Esophagus muscularis mucosa (tissue), 4 donors: ENCODE measurements around the gene FNIP2. TPM values are rescaled to one million over a fixed set of nuclear protein-coding genes. Genes with fewer than 3 reads are reported as not detected.
"Not testable (repeated sequence)": the region's sequence is repeated elsewhere in the genome, so short reads cannot be mapped to it uniquely, and the experiment has no call there.

ENCODE experiments used
- DNase-seq: peaks from one replicate; pipeline ENCODE4 v3.0.0-alpha.2; 2017; ENCODE audit errors: extremely low spot score
- H3K27ac ChIP-seq, 4 donors: fragments of 200-600 bp; sonication (generic); replicated peaks in 1 of 4; 1 replicate in 3 of 4; 2 replicates in 1 of 4; pipeline ENCODE4 v1.5.1; 2016 to 2019; ENCODE audit warnings: mild to moderate bottlenecking in 1 of 4
- H3K27me3 ChIP-seq, 4 donors: fragments of 200-600 bp; sonication (generic); one replicate each; pipeline versions ENCODE4 v1.5.1 to v1.6.0; 2016 to 2019
- H3K36me3 ChIP-seq, 4 donors: fragments of 200-600 bp; sonication (generic); one replicate each; pipeline ENCODE4 v1.5.1; 2016 to 2019
- H3K4me1 ChIP-seq, 4 donors: fragments of 200-600 bp; sonication (generic); one replicate each; pipeline ENCODE4 v1.5.1; 2016 to 2019
- H3K4me3 ChIP-seq, 4 donors: fragments of 200-600 bp; sonication (generic); 1 replicate in 2 of 4; 2 replicates in 2 of 4; pipeline ENCODE4 v1.5.1; 2016 to 2019; ENCODE audit warnings: mild to moderate bottlenecking in 4 of 4, moderate library complexity in 1 of 4
- H3K9me3 ChIP-seq, 4 donors: fragments of 200-600 bp; sonication (generic); 1 replicate in 3 of 4; 2 replicates in 1 of 4; pipeline ENCODE4 v1.5.1; 2016 to 2019
- CTCF ChIP-seq, 3 experiments: fragments of 200-600 bp in 2 of 3; fragments of 450-650 bp in 1 of 3; sonication (generic) in 2 of 3; IDR thresholded peaks; one replicate each; pipeline ENCODE4 v1.5.1; 2017 to 2019; ENCODE audit warnings: antibody characterized with exemption in 3 of 3, mild to moderate bottlenecking in 2 of 3, moderate library complexity in 1 of 3
- EP300 ChIP-seq: sonication (generic); formaldehyde crosslinking; IDR thresholded peaks from one replicate; pipeline ENCODE4 v1.6.1; 2017; ENCODE audit warnings: antibody characterized with exemption
- POLR2A ChIP-seq: fragments of 450-650 bp; IDR thresholded peaks from one replicate; pipeline ENCODE4 v1.6.1; 2017; ENCODE audit warnings: antibody characterized with exemption, moderate library complexity, mild to moderate bottlenecking, low read depth
- POLR2AphosphoS5 ChIP-seq, 2 donors: sonication (generic); formaldehyde crosslinking; IDR thresholded peaks; one replicate each; pipeline ENCODE4 v1.6.1; 2017; ENCODE audit warnings: antibody characterized with exemption in 2 of 2
- WGBS: methylation state at CpG from one replicate; pipeline ENCODE4 v1.1.5; 2018; 5-methylcytosine and 5-hydroxymethylcytosine counted together
- intact Hi-C: fragments of 100-400 bp; cut with DNase I; formaldehyde crosslinking; loops from one replicate; pipeline ENCODE4 v1.15.1; 2023
- total RNA-seq, 4 donors: library from RNA; depleted of rRNA; stranded (reverse); fragments of >200 nt; gene quantifications; one replicate each; pipeline versions ENCODE4 v1.1.0 to v1.2.1, GENCODE V29; 2016

Gene FNIP2
- total RNA-seq, 4 donors from 2014 or later: 80.0 to 97.7 (median 87.4) TPM

- Histone ChIP-seq H3K36me3 (no peaks in the 10 kb centered on the region), H3K27ac (peak overlapping the region; percentile 15 to 76 (median 39)), H3K9me3 (no peaks in the 10 kb centered on the region), H3K4me1 (peaks cover 63 to 99% (median 93%) of the 10 kb centered on the region in 4 donors), H3K27me3 (no peaks in the 10 kb centered on the region), H3K4me3 (no peak overlapping the region)
- WGBS: 70% methylated on average over 3 of the region's 3 CpGs
- intact Hi-C loops: no loop called here
- no peak for TF ChIP-seq POLR2A
- TF ChIP-seq EP300: no peak
- TF ChIP-seq CTCF (IDR thresholded peaks at IDR 0.05): no peak
- TF ChIP-seq POLR2AphosphoS5 (IDR thresholded peaks at IDR 0.05): no peak
- no peak for DNase-seq
Observed at GRCh38 chr4:158807691-158808090, 38.9 kb downstream of the FNIP2 start.

GRCh38 chr4:158808399-158808798 is 39.6 kb downstream of the FNIP2 start:
- Histone ChIP-seq H3K36me3 (no peaks in the 10 kb centered on the region), H3K4me1 (peaks cover 61 to 96% (median 89%) of the 10 kb centered on the region in 4 donors), H3K27me3 (no peaks in the 10 kb centered on the region), H3K9me3 (no peaks in the 10 kb centered on the region), H3K4me3 (no peak overlapping the region), H3K27ac (peak overlapping the region in 2 of 4 donors; percentile 76 to 80)
- no peak for DNase-seq
- intact Hi-C loops: no loop called here
- TF ChIP-seq EP300: no peak
- TF ChIP-seq POLR2A: no peak
- no peak for TF ChIP-seq POLR2AphosphoS5 (IDR thresholded peaks at IDR 0.05)
- TF ChIP-seq CTCF (IDR thresholded peaks at IDR 0.05): no peak
- 50% methylated on average over 3 of the region's 3 CpGs for WGBS

- H3K27me3 ChIP-seq, intact Hi-C loops, H3K36me3 ChIP-seq, H3K4me3 ChIP-seq, DNase-seq, H3K9me3 ChIP-seq: not testable (repeated sequence)
- Histone ChIP-seq H3K27ac (peak overlapping the region; percentile 76 to 84 (median 82)), H3K4me1 (peaks cover 63 to 93% (median 87%) of the 10 kb centered on the region in 4 donors)
- WGBS: 88% methylated on average over 4 of the region's 4 CpGs
Observed at GRCh38 chr4:158809208-158809607, 40.4 kb downstream of the FNIP2 start.

- DNase-seq: no peak
- WGBS: 16% methylated on average over 6 of the region's 6 CpGs
- peak overlapping the region; percentile 76 to 84 (median 82) for H3K27ac ChIP-seq
- H3K36me3 ChIP-seq: no peaks in the 10 kb centered on the region
- H3K9me3 ChIP-seq: no peaks in the 10 kb centered on the region
- H3K4me1 ChIP-seq: peaks cover 68 to 93% (median 90%) of the 10 kb centered on the region in 4 donors
- H3K4me3 ChIP-seq: peak overlapping the region in 3 of 4 donors; percentile 5 to 18 (median 9)
- intact Hi-C loops: loop anchor here (2.0 kb wide), 1 partner anchor 41 kb away; the partner anchor contains the start of gene FNIP2
- H3K27me3 ChIP-seq: no peaks in the 10 kb centered on the region
- TF ChIP-seq CTCF (IDR thresholded peaks at IDR 0.05) (no peak), POLR2AphosphoS5 (IDR thresholded peaks at IDR 0.05) (peak in 1 of 2 donors; percentile 44)
Observed at GRCh38 chr4:158809611-158810486, 41.0 kb downstream of the FNIP2 start.

- TF ChIP-seq POLR2AphosphoS5 (IDR thresholded peaks at IDR 0.05) (peak; percentile 76 to 78), POLR2A (no peak)
- intact Hi-C loops: loop anchor here (2.0 kb wide), 1 partner anchor 42 kb away; the partner anchor contains the start of gene FNIP2
- Histone ChIP-seq H3K36me3 (no peaks in the 10 kb centered on the region), H3K27me3 (no peaks in the 10 kb centered on the region), H3K4me1 (peaks cover 64 to 92% (median 87%) of the 10 kb centered on the region in 4 donors), H3K9me3 (no peaks in the 10 kb centered on the region), H3K27ac (peak overlapping the region; percentile 76 to 84 (median 82)), H3K4me3 (peak overlapping the region in 3 of 4 donors; percentile 5 to 18 (median 9))
- peak; percentile 93 for DNase-seq
- 28% methylated on average over 3 of the region's 3 CpGs for WGBS
Observed at GRCh38 chr4:158810487-158811215, 41.8 kb downstream of the FNIP2 start.
